Lower leg skin (tissue), 4 donors: ENCODE measurements around the gene FILIP1L. TPM values are rescaled to one million over a fixed set of nuclear protein-coding genes. Genes with fewer than 3 reads are reported as not detected.

ENCODE experiments used
- DNase-seq, 2 donors: peaks; one replicate each; pipeline ENCODE4 v3.0.0-alpha.2; 2019; ENCODE audit warnings: low spot score in 2 of 2
- H3K4me3 ChIP-seq: fragments of 200-600 bp; sonication (generic); 2 replicates; pipeline ENCODE4 v1.5.1; 2017; ENCODE audit warnings: mild to moderate bottlenecking, low read depth; ENCODE audit not compliant: poor library complexity, severe bottlenecking
- POLR2A ChIP-seq, 2 donors: fragments of 450-650 bp; IDR thresholded peaks; one replicate each; pipeline ENCODE4 v1.6.1; 2016 to 2017; ENCODE audit warnings: antibody characterized with exemption in 2 of 2, mild to moderate bottlenecking in 1 of 2, moderate library complexity in 1 of 2
- WGBS, 2 donors: methylation state at CpG; one replicate each; pipeline ENCODE4 v1.1.5; 2018; 5-methylcytosine and 5-hydroxymethylcytosine counted together
- intact Hi-C: fragments of 100-400 bp; cut with DNase I; formaldehyde crosslinking; loops from one replicate; pipeline ENCODE4 v1.15.0; 2023; ENCODE audit warnings: low total_unique reads
- total RNA-seq, 4 donors: library from RNA; depleted of rRNA; stranded (reverse); fragments of >200 nt; gene quantifications; one replicate each; pipeline ENCODE4 v1.1.0, GENCODE V29; 2016
- TF ChIP-seq, protein P1 (sequence below), 3 donors: fragments of 450-650 bp; IDR thresholded peaks; one replicate each; pipeline ENCODE4 v1.5.1; 2016; ENCODE audit warnings: antibody characterized with exemption in 3 of 3, mild to moderate bottlenecking in 3 of 3, moderate library complexity in 2 of 3

FILIP1L gene
- total RNA-seq, 4 donors from 2014 or later, result 17.5 to 33.9 (median 22.1) TPM

DNA sequence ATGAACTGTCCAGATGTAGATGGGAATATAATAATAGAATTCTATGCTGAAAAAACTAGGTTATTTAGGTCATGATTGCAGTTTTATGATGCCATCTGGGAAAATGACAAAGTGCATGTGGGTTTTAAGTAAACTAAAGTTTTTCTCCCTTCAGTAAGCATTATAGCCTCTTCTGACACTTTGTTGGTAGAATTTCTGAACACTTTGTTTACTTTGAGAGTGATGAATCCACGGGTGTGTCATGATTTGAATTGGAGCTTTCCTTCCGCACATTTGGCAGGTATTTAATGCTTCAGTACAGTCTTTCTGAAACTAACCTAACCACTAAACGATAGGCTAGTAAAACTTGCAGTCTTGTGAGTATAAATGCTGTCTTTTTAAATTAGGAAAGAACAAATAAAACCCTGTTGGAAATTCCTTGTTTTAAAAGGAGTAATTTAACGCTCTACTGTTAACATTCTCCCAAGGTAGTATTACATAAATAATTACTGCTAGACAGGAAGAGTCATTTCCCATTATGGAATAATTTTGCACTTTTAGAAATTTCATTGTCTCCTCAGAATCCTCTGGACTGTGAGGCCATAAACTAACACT lies 7.0 kb downstream of the FILIP1L start:
- intact Hi-C loops, result no loop called here
- H3K4me3 ChIP-seq, result no peak overlapping the region
- TF ChIP-seq, protein P1, sequence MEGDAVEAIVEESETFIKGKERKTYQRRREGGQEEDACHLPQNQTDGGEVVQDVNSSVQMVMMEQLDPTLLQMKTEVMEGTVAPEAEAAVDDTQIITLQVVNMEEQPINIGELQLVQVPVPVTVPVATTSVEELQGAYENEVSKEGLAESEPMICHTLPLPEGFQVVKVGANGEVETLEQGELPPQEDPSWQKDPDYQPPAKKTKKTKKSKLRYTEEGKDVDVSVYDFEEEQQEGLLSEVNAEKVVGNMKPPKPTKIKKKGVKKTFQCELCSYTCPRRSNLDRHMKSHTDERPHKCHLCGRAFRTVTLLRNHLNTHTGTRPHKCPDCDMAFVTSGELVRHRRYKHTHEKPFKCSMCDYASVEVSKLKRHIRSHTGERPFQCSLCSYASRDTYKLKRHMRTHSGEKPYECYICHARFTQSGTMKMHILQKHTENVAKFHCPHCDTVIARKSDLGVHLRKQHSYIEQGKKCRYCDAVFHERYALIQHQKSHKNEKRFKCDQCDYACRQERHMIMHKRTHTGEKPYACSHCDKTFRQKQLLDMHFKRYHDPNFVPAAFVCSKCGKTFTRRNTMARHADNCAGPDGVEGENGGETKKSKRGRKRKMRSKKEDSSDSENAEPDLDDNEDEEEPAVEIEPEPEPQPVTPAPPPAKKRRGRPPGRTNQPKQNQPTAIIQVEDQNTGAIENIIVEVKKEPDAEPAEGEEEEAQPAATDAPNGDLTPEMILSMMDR (IDR thresholded peaks at IDR 0.05), result no peak
- no peak for TF ChIP-seq POLR2A (IDR thresholded peaks at IDR 0.05)
- WGBS, 2 donors, result 28 to 33% methylated on average over 4 of the region's 4 CpGs
- no peak for DNase-seq

DNA sequence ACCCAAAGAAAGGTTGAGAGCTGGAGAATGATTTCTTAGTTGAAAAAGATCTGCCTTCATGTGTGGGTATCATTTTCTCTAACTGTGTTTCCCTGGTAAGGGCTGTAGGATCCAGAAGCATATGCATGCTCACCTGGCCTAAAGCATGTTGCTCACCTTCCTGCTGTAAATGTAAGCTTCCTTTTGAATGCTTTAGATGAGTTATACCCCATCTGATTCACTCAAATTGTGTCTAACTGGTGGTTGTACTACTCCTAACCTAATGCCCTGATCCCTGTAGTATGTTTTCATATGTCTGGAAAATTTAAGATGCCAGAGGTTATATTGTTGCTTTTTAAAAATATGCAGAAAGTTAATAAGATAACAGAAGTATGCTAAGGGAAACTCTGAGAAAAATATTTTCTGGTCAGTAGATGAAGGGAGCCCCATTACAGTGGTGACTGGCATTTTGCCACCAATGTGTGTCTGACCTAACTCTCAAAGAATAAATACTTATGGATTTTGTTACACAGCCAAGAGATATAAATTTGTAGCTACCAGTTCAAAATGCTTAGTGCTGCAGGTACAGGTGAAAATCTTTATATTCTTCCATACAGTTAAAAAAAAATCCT lies 7.7 kb downstream of the FILIP1L start:
- H3K4me3 ChIP-seq, result no peak overlapping the region
- DNase-seq, result no peak
- intact Hi-C loops, result no loop called here
- no peak for TF ChIP-seq POLR2A (IDR thresholded peaks at IDR 0.05)
- TF ChIP-seq, protein P1 (IDR thresholded peaks at IDR 0.05), result no peak

DNA sequence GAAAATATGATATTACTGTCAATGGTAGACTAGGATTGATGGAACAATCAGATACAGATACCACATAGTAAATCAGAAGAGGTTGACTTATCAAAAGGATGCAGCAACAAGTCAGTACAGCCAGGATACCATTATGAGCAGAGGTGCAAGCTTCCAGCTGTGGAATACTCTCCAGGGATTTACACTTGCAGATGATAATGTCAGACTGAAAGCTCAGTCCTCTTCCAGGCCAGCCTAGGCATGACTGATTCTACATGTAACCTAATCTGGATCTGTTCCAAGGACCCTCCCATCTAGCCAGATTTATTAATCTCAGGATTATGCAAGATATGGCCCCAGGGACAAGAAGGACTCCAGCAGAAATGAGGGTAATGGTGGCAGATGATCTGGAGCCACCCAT lies 8.2 kb downstream of the FILIP1L start:
- TF ChIP-seq, protein P1 (IDR thresholded peaks at IDR 0.05), result no peak
- TF ChIP-seq POLR2A (IDR thresholded peaks at IDR 0.05), result no peak
- no peak overlapping the region for H3K4me3 ChIP-seq
- no peak for DNase-seq
- intact Hi-C loops, result no loop called here

DNA sequence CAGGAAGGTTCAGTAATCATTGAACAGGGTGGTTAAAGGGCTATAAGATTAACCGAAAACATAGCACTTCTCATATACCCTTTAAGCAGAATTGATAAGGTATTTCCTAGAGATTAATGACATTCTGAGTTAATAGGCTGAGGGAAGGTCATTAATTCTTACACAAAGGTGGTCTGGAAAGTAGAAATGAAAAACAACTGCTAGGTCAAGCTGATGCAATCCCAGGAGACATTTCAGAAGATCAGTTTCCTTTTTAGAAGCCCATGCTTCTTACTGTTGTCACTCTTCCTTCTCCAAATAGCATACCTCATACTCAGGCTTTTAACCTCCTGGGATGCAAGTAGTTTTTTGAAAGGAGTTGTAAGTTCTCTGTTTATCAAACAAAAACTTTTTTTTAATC lies 8.8 kb downstream of the FILIP1L start:
- no peak overlapping the region for H3K4me3 ChIP-seq
- TF ChIP-seq, protein P1 (IDR thresholded peaks at IDR 0.05), result no peak
- TF ChIP-seq POLR2A (IDR thresholded peaks at IDR 0.05), result no peak
- intact Hi-C loops, result no loop called here
- WGBS, 2 donors, result 89 to 97% methylated on average over 1 of the region's 1 CpG
- no peak for DNase-seq

DNA sequence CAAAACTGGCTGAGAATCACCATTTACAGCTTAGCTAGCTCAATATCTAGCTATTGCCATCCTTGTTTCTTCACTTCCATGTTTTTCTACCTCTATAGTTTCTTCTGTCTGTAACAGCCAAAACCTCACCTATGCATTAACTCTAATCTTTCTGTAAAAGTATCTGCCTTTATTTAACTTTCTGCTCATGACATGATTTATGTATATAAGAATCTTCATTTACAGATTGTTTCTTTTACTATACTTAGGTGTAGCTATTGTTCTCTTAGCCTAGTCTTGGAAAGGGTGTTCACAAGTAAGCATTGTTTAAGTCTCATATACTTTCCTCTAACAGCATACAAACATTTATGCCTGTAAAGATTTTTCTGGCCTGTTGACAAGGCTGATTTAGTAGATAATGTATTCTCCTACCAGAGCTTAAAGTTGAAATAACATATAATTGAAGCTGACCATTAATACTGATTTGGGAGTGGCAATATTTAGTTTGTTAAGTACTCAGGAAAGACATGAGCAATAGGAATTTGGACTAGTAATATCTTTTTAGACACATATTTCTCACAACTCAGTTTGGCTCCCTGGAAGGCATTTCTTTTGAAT lies 9.4 kb downstream of the FILIP1L start:
- DNase-seq, result no peak
- intact Hi-C loops, result no loop called here
- TF ChIP-seq POLR2A (IDR thresholded peaks at IDR 0.05), result no peak
- TF ChIP-seq, protein P1 (IDR thresholded peaks at IDR 0.05), result no peak
- no peak overlapping the region for H3K4me3 ChIP-seq

DNA sequence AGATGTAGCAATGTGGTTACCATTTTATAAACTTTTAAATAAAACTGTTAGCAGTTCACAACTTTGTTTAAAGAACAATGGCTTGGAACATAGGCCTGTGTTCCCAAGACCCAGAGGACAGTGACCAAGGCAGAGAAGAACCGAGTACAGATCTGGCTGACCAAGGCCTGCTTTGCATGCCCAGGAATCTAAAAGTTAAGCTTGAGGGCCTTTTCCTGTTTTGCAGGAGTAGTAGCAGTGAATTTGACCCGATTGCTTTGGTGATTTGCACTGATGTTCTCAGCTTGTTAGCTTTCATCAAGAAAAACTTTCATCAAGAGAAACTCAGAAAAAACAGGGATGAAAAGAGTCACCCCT lies 9.9 kb downstream of the FILIP1L start:
- no peak for TF ChIP-seq POLR2A (IDR thresholded peaks at IDR 0.05)
- TF ChIP-seq, protein P1 (IDR thresholded peaks at IDR 0.05), result no peak
- no peak for DNase-seq
- no peak overlapping the region for H3K4me3 ChIP-seq
- 69% methylated on average over 2 of the region's 2 CpGs for WGBS, 2 donors
- intact Hi-C loops, result no loop called here
